Activated CD8-positive, alpha-beta memory T cell treated with anti-CD3 and anti-CD28 coated beads, Interleukin-2, amount 50 U/mL, for 1 hour (primary cell): Measurements from ENCODE around the gene OBSCN.
"Not testable (repeated sequence)": the region's sequence is repeated elsewhere in the genome, so short reads cannot be mapped to it uniquely, and the experiment has no call there.

ENCODE experiments used
- DNase-seq: peaks from one replicate; pipeline ENCODE4 v3.0.0-alpha.2; 2020; ENCODE audit errors: extremely low read depth

OBSCN gene

GRCh38 chr1:228261706-228262105 lies 53.9 kb downstream of the OBSCN start:
- DNase-seq = no peak

GRCh38 chr1:228262475-228262874 lies 54.6 kb downstream of the OBSCN start:
- DNase-seq = no peak

- DNase-seq = no peak
Observed at GRCh38 chr1:228263636-228264035, 55.8 kb downstream of the OBSCN start.

GRCh38 chr1:228264090-228264829 lies 56.4 kb downstream of the OBSCN start:
- no peak for DNase-seq

GRCh38 chr1:228265167-228265566 lies 57.3 kb downstream of the OBSCN start:
- no peak for DNase-seq

- no peak for DNase-seq
Observed at GRCh38 chr1:228267962-228268880, 60.4 kb downstream of the OBSCN start.

- DNase-seq = no peak
Observed at GRCh38 chr1:228268881-228269265, 61.0 kb downstream of the OBSCN start.

- DNase-seq = not testable (repeated sequence)
Observed at GRCh38 chr1:228269431-228269830, 61.6 kb downstream of the OBSCN start.

- no peak for DNase-seq
Observed at GRCh38 chr1:228270032-228270431, 62.2 kb downstream of the OBSCN start.

GRCh38 chr1:228271701-228272251 lies 63.9 kb downstream of the OBSCN start:
- no peak for DNase-seq

GRCh38 chr1:228272331-228272791 lies 64.5 kb downstream of the OBSCN start:
- DNase-seq = no peak

- no peak for DNase-seq
Observed at GRCh38 chr1:228272831-228273571, 65.2 kb downstream of the OBSCN start.

GRCh38 chr1:228273720-228274451 lies 66.0 kb downstream of the OBSCN start:
- DNase-seq = no peak

GRCh38 chr1:228274452-228275178 lies 66.8 kb downstream of the OBSCN start:
- DNase-seq = no peak

- DNase-seq = no peak
Observed at GRCh38 chr1:228275179-228275429, 67.3 kb downstream of the OBSCN start.

- peak; percentile 83 for DNase-seq
Observed at GRCh38 chr1:228275430-228276173, 67.8 kb downstream of the OBSCN start.

GRCh38 chr1:228276174-228276831 lies 68.5 kb downstream of the OBSCN start:
- no peak for DNase-seq

- DNase-seq = no peak
Observed at GRCh38 chr1:228276901-228277490, 69.2 kb downstream of the OBSCN start.
